Mucosa of descending colon (tissue), 3 donors: ENCODE results near the gene PIGW. TPM values are rescaled to one million over a fixed set of nuclear protein-coding genes. Genes with fewer than 3 reads are reported as not detected.
A peak's percentile ranks its signal among the peaks of the same experiment; 100 is the strongest.

Experiments used
- ATAC-seq: fragments of 200-7000 bp; cut with Tn5 transposase; one replicate; pipeline ENCODE4 v1.9.1; 2020; ENCODE audit warnings: mild to moderate bottlenecking, moderate library complexity
- DNase-seq, 3 donors: peaks; one replicate each; pipeline ENCODE4 v3.0.0-alpha.2; 2020
- H3K36me3 ChIP-seq: fragments of 200-600 bp; one replicate; pipeline ENCODE4 v1.8.0; 2021; ENCODE audit warnings: low read depth, mild to moderate bottlenecking
- H3K4me1 ChIP-seq: fragments of 200-600 bp; one replicate; pipeline ENCODE4 v1.8.0; 2021; ENCODE audit warnings: low read depth, mild to moderate bottlenecking
- H3K4me3 ChIP-seq: fragments of 200-600 bp; one replicate; pipeline ENCODE4 v1.8.0; 2021; ENCODE audit warnings: mild to moderate bottlenecking
- H3K9me3 ChIP-seq: fragments of 200-600 bp; one replicate; pipeline ENCODE4 v1.8.0; 2021; ENCODE audit warnings: mild to moderate bottlenecking
- intact Hi-C, 2 donors: fragments of 100-400 bp; cut with DNase I in 1 of 2; cut with micrococcal nuclease in 1 of 2; formaldehyde crosslinking; loops; one replicate each; pipeline versions ENCODE4 v1.11.0 to v1.11.1; 2022; cut with DNase I, micrococcal nuclease
- total RNA-seq, 3 donors: library from RNA; stranded (reverse); fragmentation: NEBNext Ultra II Directional in 2 of 3; extraction: Animal tissue kit (Norgen Biotek cat#: 25700) in 2 of 3; gene quantifications; one replicate each; pipeline versions ENCODE4 v1.2.1 to v1.2.4, GENCODE V29; 2021 to 2023
- TF ChIP-seq, protein P1 (sequence below): fragments of 200-600 bp; IDR thresholded peaks from one replicate; pipeline ENCODE4 v1.8.0; 2022; ENCODE audit warnings: antibody characterized with exemption, mild to moderate bottlenecking
- donor health status: DM: no; HTN: no; CAD: no; lungs with moderate emphysema.
- donor health status: DM: no; HTN: no; CAD: no.
- donor health status: DM: no; HTN: yes; CAD: no.

The PIGW gene
- total RNA-seq, 3 donors from 2014 or later, result 4.6 to 10.2 (median 7.0) TPM

GRCh38 chr17:36532435-36532975 is 2.3 kb upstream of the PIGW start:
- Histone ChIP-seq H3K36me3 (no peaks in the 10 kb centered on the region), H3K4me3 (no peak overlapping the region), H3K9me3 (no peaks in the 10 kb centered on the region), H3K4me1 (peaks cover 4% of the 10 kb centered on the region)
- intact Hi-C loops, result no loop called here
- ATAC-seq, result no peak
- no peak for DNase-seq
- TF ChIP-seq, protein P1, sequence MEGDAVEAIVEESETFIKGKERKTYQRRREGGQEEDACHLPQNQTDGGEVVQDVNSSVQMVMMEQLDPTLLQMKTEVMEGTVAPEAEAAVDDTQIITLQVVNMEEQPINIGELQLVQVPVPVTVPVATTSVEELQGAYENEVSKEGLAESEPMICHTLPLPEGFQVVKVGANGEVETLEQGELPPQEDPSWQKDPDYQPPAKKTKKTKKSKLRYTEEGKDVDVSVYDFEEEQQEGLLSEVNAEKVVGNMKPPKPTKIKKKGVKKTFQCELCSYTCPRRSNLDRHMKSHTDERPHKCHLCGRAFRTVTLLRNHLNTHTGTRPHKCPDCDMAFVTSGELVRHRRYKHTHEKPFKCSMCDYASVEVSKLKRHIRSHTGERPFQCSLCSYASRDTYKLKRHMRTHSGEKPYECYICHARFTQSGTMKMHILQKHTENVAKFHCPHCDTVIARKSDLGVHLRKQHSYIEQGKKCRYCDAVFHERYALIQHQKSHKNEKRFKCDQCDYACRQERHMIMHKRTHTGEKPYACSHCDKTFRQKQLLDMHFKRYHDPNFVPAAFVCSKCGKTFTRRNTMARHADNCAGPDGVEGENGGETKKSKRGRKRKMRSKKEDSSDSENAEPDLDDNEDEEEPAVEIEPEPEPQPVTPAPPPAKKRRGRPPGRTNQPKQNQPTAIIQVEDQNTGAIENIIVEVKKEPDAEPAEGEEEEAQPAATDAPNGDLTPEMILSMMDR, result no peak

DNA sequence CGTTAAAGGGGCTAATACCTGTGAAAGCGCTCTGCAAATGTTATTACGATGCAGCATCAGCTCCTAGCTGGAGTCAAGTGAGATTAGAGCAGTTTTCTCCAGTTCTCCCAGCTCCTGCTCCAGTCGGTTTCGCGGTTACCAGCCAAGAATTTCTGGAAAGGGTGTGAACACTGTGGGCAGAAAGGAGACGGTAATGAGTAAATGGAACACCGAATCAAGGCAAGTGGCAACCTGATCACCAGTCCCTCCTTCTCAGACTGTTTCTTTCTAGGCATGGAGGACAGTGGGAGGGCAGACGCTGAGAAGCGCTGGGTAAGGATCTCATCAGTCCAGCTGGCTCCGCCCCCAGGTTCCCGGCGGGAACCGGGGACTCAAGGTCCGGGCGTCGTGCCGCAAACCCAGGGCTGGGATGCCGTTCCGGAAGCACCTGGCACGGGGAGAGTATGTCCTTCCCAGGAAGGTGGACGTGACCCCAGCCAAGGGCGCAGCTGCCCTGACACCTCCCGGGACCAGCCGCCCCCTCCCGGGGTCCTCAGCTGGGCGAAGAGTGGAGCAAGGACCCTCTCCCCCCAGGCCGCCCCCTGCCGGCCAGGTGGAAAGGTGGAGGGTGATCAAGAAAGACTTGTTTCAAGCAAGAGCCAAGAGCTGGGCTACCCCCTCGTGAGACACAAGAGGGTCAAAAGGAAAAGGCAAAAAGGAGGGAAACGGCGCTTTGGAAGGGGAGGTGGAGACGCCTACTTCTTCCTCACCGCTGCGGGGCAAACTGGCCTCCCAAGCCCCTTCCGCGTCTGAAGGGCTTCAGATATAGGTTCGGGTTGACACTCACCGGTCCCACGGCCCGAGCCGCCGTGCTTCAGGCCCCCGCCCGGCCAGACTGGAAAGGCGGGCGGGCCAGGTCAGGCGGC is 600 bp upstream of the PIGW start:
- Histone ChIP-seq H3K4me3 (peak overlapping the region; percentile 76), H3K4me1 (peaks cover 4% of the 10 kb centered on the region), H3K9me3 (no peaks in the 10 kb centered on the region), H3K36me3 (no peaks in the 10 kb centered on the region)
- TF ChIP-seq, protein P1, result peak; percentile 31
- DNase-seq (peak; percentile 83 to 87 (median 86)), ATAC-seq (peak; percentile 69)
- intact Hi-C loops, result no loop called here

- TF ChIP-seq, protein P1, result no peak
- intact Hi-C loops, result no loop called here
- Histone ChIP-seq H3K4me3 (peak overlapping the region; percentile 76), H3K4me1 (peaks cover 4% of the 10 kb centered on the region), H3K9me3 (no peaks in the 10 kb centered on the region), H3K36me3 (no peaks in the 10 kb centered on the region)
- peak; percentile 23 for ATAC-seq
- DNase-seq, result no peak
Observed at GRCh38 chr17:36535669-36536081, 888 bp downstream of the PIGW start.

DNA sequence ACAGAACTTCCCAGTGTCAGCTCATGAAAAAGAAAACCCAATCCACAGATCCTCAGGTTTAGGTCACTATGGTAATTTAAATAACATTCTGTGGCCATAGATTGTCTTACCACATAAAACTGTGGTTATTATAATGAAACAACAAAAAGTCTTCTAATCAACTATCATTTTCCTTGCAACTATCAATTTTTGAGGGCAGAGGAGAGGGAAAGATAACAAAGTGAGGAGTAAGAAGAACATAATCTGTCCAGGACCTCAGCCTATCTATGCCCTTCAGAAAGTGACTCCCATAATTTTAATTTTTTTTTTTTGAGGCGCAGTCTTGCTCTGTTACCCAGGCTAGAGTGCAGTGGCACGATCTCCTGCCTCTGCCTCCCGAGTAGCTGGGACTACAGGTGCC is 5.9 kb downstream of the PIGW start:
- ATAC-seq (no peak), DNase-seq (no peak)
- H3K36me3 ChIP-seq, result no peaks in the 10 kb centered on the region
- TF ChIP-seq, protein P1, result no peak
- H3K9me3 ChIP-seq, result no peaks in the 10 kb centered on the region
- peaks cover 14% of the 10 kb centered on the region for H3K4me1 ChIP-seq
- no peak overlapping the region for H3K4me3 ChIP-seq
- intact Hi-C loops, result no loop called here

DNA sequence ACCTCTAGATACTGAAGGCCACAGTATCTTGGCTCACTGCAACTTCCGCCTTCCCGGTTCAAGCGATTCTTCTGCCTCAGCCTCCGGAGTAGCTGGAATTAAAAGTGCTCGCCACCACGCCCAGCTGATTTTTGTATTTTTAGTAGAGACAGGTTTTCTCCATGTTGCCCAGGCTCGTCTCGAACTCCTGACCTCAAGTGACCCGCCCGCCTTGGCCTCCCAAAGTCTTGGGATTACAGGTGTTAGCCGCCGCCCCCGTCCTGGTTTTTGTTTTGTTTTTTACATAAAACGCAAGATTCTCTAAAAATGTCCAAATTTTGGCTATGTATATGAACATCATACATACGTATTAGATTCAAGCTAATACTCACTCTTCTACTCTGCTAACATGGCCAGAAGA is 8.0 kb downstream of the PIGW start:
- no peak overlapping the region for H3K4me3 ChIP-seq
- TF ChIP-seq, protein P1, result no peak
- no peaks in the 10 kb centered on the region for H3K36me3 ChIP-seq
- peaks cover 28% of the 10 kb centered on the region for H3K4me1 ChIP-seq
- no peak for ATAC-seq
- no peak for DNase-seq
- no peaks in the 10 kb centered on the region for H3K9me3 ChIP-seq
- intact Hi-C loops, result no loop called here
